Astrocyte (in vitro differentiated cells and primary cell): ENCODE results near the gene NBEA. TPM values are rescaled to one million over a fixed set of nuclear protein-coding genes. Genes with fewer than 3 reads are reported as not detected.

Source experiments
- DNase-seq: peaks from one replicate; pipeline ENCODE4 v3.0.0-alpha.2; 2010; ENCODE audit warnings: low read depth
- FAIRE-seq: peaks from 2 replicates; lab custom pipeline; 2011; peaks lifted over from hg19 to GRCh38; lab: Jason Lieb, UNC
- H2AFZ ChIP-seq: 2 replicates; pipeline ENCODE4 v1.6.0; 2012; ENCODE audit warnings: low read depth, low read length, inconsistent platforms
- H3K27ac ChIP-seq: 2 replicates; pipeline ENCODE4 v1.5.1; 2011; ENCODE audit warnings: low read depth, low read length, inconsistent platforms
- H3K27me3 ChIP-seq: 2 replicates; pipeline ENCODE4 v1.6.0; 2011; ENCODE audit warnings: low read length, inconsistent platforms; ENCODE audit not compliant: insufficient read depth
- H3K36me3 ChIP-seq: 2 replicates; pipeline ENCODE4 v1.5.1; 2011; ENCODE audit warnings: low read length, inconsistent platforms; ENCODE audit not compliant: insufficient read depth
- H3K4me1 ChIP-seq: 2 replicates; pipeline ENCODE4 v1.5.1; 2011; ENCODE audit warnings: low read length, inconsistent platforms; ENCODE audit not compliant: insufficient read depth
- H3K4me2 ChIP-seq: 2 replicates; pipeline ENCODE4 v1.6.0; 2012; ENCODE audit warnings: low read length, inconsistent platforms
- H3K4me3 ChIP-seq: 2 replicates; pipeline ENCODE4 v1.5.1; 2011; ENCODE audit warnings: low read depth, mild to moderate bottlenecking, low read length, inconsistent platforms; ENCODE audit not compliant: insufficient read depth
- H3K79me2 ChIP-seq: 2 replicates; pipeline ENCODE4 v1.6.0; 2012; ENCODE audit warnings: mild to moderate bottlenecking, low read length, inconsistent platforms; ENCODE audit not compliant: insufficient read depth
- H3K9ac ChIP-seq: 2 replicates; pipeline ENCODE4 v1.6.0; 2012; ENCODE audit warnings: mild to moderate bottlenecking, low read length, inconsistent platforms
- H3K9me3 ChIP-seq: 2 replicates; pipeline ENCODE4 v1.5.1; 2012; ENCODE audit warnings: low read depth, mild to moderate bottlenecking, low read length, inconsistent platforms; ENCODE audit not compliant: insufficient read depth
- H4K20me1 ChIP-seq: 2 replicates; pipeline ENCODE4 v1.6.0; 2012; ENCODE audit warnings: low read length, inconsistent platforms; ENCODE audit not compliant: insufficient read depth
- H3K27ac Mint-ChIP-seq: one replicate; pipeline ENCODE4 v1.8.0; 2021; ENCODE audit warnings: mild to moderate bottlenecking, mixed read lengths; ENCODE audit not compliant: unreplicated experiment
- H3K27me3 Mint-ChIP-seq: one replicate; pipeline ENCODE4 v1.8.0; 2021; ENCODE audit warnings: low read depth, mixed read lengths; ENCODE audit not compliant: unreplicated experiment
- H3K36me3 Mint-ChIP-seq: one replicate; pipeline ENCODE4 v1.8.0; 2021; ENCODE audit warnings: low read depth, mixed read lengths; ENCODE audit not compliant: unreplicated experiment
- H3K4me1 Mint-ChIP-seq: one replicate; pipeline ENCODE4 v1.8.0; 2021; ENCODE audit warnings: low read depth, mixed read lengths; ENCODE audit not compliant: unreplicated experiment
- H3K4me3 Mint-ChIP-seq: one replicate; pipeline ENCODE4 v1.8.0; 2021; ENCODE audit warnings: mild to moderate bottlenecking, moderate library complexity, mixed read lengths; ENCODE audit not compliant: unreplicated experiment
- H3K9me3 Mint-ChIP-seq: one replicate; pipeline ENCODE4 v1.8.0; 2021; ENCODE audit warnings: mild to moderate bottlenecking, mixed read lengths; ENCODE audit not compliant: unreplicated experiment
- EZH2 ChIP-seq: IDR thresholded peaks from 2 replicates; pipeline ENCODE4 v1.6.1; 2012; ENCODE audit warnings: mild to moderate bottlenecking, low read length, inconsistent platforms; ENCODE audit not compliant: insufficient read depth
- total RNA-seq: library from RNA; stranded (reverse); gene quantifications from 2 replicates; pipeline ENCODE4 v1.2.1, GENCODE V29; 2021
- TF ChIP-seq, protein P1 (sequence below): IDR thresholded peaks from 2 replicates; pipeline ENCODE4 v1.5.1; 2011; ENCODE audit warnings: low read depth, mild to moderate bottlenecking, inconsistent platforms, low read length, moderate library complexity; ENCODE audit not compliant: insufficient read depth

The NBEA gene
- total RNA-seq, 1 donor from 2014 or later, result 7.8 TPM

DNA sequence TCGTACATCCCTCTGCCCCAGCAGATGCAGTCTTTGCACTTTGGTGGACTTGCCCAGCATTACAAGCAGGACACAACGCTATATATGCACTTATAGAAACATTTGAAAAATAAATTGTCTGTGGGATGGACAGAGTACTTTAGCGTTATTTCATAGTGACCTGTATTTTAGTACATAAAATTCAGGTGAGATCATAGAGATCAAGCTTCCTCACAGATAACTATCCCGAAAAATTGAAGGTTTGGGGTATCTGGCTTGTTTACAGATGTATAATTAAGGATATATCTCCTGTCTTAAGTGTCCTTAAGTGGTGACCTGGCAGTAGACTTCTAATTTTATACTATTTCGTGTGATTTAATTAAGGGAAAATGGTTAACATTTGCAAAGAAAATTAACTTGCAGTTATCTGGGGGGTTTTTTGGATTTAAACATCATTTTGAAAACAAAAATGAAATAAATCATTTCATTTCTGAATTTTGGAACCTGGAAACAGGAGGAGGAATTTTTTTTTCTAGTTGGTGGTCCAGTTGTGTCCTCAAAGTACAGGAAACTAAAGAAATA lies 535.4 kb downstream of the NBEA start:
- TF ChIP-seq EZH2, result no peak
- TF ChIP-seq, protein P1, sequence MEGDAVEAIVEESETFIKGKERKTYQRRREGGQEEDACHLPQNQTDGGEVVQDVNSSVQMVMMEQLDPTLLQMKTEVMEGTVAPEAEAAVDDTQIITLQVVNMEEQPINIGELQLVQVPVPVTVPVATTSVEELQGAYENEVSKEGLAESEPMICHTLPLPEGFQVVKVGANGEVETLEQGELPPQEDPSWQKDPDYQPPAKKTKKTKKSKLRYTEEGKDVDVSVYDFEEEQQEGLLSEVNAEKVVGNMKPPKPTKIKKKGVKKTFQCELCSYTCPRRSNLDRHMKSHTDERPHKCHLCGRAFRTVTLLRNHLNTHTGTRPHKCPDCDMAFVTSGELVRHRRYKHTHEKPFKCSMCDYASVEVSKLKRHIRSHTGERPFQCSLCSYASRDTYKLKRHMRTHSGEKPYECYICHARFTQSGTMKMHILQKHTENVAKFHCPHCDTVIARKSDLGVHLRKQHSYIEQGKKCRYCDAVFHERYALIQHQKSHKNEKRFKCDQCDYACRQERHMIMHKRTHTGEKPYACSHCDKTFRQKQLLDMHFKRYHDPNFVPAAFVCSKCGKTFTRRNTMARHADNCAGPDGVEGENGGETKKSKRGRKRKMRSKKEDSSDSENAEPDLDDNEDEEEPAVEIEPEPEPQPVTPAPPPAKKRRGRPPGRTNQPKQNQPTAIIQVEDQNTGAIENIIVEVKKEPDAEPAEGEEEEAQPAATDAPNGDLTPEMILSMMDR, result no peak
- Mint-ChIP-seq H3K27ac (peak overlapping the region; percentile 44), H3K4me3 (peak overlapping the region; percentile 91), H3K9me3 (peaks cover 6% of the 10 kb centered on the region), H3K4me1 (peaks cover 5% of the 10 kb centered on the region), H3K36me3 (no peaks in the 10 kb centered on the region), H3K27me3 (peaks cover 38% of the 10 kb centered on the region)
- no peak overlapping the region for H3K4me3 ChIP-seq
- peaks cover 42% of the 10 kb centered on the region for H3K27me3 ChIP-seq
- H2AFZ ChIP-seq, result no peak overlapping the region
- peak overlapping the region; percentile 89 for H3K4me2 ChIP-seq
- H3K27ac ChIP-seq, result no peak overlapping the region
- peaks cover 16% of the 10 kb centered on the region for H3K79me2 ChIP-seq
- no peak for DNase-seq
- H3K36me3 ChIP-seq, result no peaks in the 10 kb centered on the region
- H4K20me1 ChIP-seq, result no peaks in the 10 kb centered on the region
- no peaks in the 10 kb centered on the region for H3K4me1 ChIP-seq
- peak overlapping the region; percentile 42 for H3K9ac ChIP-seq
- no peak for FAIRE-seq
- no peaks in the 10 kb centered on the region for H3K9me3 ChIP-seq

DNA sequence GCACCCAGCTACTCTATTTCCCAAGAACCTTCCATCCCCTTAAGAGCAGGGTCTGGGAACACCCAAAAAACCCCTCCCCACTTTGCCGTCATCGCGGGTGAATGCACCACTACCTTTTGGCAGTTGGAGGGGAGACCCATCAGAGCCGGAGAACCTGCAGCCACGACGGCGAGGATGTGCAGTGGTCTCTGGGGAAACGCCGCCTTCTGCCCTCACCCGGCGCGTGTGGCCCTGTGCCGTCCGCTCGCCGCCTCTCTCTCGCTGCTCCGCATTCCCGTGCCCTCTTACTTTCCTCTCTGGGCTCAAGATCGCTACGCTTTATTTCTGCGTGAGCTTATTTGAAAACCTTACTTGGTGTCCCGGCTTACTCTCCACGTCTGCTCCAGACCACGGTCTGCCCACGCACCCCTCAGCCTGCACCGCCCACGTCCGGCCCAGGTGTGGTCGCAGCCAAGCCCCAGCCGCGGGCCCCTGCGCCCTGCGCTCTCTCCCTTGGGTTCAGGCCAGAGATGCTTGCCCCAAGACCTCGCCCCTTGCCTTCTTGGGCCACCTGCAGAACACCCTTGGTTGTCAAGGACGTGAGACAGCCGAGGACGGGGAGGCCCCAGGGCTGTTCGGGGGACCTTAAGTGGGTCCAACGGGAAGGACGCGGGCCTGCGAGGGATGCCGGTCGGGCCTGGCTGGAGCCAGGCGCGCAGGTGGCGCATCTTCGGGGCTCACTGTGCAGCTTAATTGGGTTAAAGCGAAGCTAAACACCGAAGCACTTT lies 536.4 kb downstream of the NBEA start:
- DNase-seq (no peak), FAIRE-seq (no peak)
- peaks cover 38% of the 10 kb centered on the region for H3K27me3 ChIP-seq
- peaks cover 6% of the 10 kb centered on the region for H3K9me3 Mint-ChIP-seq
- peaks cover 36% of the 10 kb centered on the region for H3K27me3 Mint-ChIP-seq
- TF ChIP-seq, protein P1, result no peak
- peak; percentile 49 for TF ChIP-seq EZH2
- no peak overlapping the region for H3K27ac Mint-ChIP-seq
- H3K36me3 ChIP-seq, result no peaks in the 10 kb centered on the region
- peak overlapping the region; percentile 49 for H2AFZ ChIP-seq
- H3K27ac ChIP-seq, result no peak overlapping the region
- H3K9ac ChIP-seq, result peak overlapping the region; percentile 42
- no peaks in the 10 kb centered on the region for H3K9me3 ChIP-seq
- peaks cover 5% of the 10 kb centered on the region for H3K4me1 Mint-ChIP-seq
- peak overlapping the region; percentile 34 for H3K4me3 ChIP-seq
- peaks cover 14% of the 10 kb centered on the region for H3K79me2 ChIP-seq
- no peaks in the 10 kb centered on the region for H3K4me1 ChIP-seq
- peak overlapping the region; percentile 89 for H3K4me2 ChIP-seq
- no peaks in the 10 kb centered on the region for H4K20me1 ChIP-seq
- H3K4me3 Mint-ChIP-seq, result peak overlapping the region; percentile 64
- H3K36me3 Mint-ChIP-seq, result no peaks in the 10 kb centered on the region

DNA sequence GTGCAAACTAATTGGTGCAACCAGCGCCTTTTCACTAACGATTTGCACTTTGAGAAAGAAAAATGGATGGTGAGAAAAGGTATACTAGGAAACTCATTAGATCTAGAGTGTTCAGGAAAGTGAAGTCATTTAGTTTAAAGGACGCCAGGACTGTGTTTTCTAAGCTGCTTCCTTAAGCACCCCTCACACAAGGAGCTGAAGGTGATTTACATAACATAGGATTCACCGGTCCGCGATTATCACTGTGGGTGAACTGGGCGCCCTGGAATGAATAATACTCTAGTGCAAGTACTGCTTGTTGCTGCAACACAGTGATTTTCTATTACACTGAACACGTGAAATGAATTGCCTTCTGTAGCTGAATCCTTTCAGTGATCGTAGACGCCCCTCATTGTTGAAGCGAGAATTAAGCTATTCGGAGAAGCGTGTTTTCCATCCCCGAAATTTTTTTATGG lies 537.0 kb downstream of the NBEA start:
- Histone ChIP-seq H3K4me1 (no peaks in the 10 kb centered on the region), H3K36me3 (no peaks in the 10 kb centered on the region), H3K4me3 (peak overlapping the region; percentile 10), H3K9me3 (no peaks in the 10 kb centered on the region), H4K20me1 (no peaks in the 10 kb centered on the region), H3K4me2 (peak overlapping the region; percentile 89), H3K27me3 (peaks cover 36% of the 10 kb centered on the region), H2AFZ (no peak overlapping the region), H3K79me2 (peaks cover 10% of the 10 kb centered on the region), H3K9ac (peak overlapping the region; percentile 18), H3K27ac (no peak overlapping the region)
- FAIRE-seq, result no peak
- TF ChIP-seq EZH2, result no peak
- TF ChIP-seq, protein P1, result no peak
- Mint-ChIP-seq H3K4me3 (no peak overlapping the region), H3K36me3 (no peaks in the 10 kb centered on the region), H3K27ac (no peak overlapping the region), H3K4me1 (peaks cover 5% of the 10 kb centered on the region), H3K27me3 (peaks cover 31% of the 10 kb centered on the region), H3K9me3 (peaks cover 6% of the 10 kb centered on the region)
- DNase-seq, result no peak
